UCSD-AML1 (cell line): ENCODE measurements around the gene RELN.
"Not testable (repeated sequence)": the region's sequence is repeated elsewhere in the genome, so short reads cannot be mapped to it uniquely, and the experiment has no call there.

Source experiments
- DNase-seq: peaks from one replicate; lab custom pipeline; 2025; ENCODE audit not compliant: unreplicated experiment; lab: John Stamatoyannopoulos, UW

Gene RELN

DNA sequence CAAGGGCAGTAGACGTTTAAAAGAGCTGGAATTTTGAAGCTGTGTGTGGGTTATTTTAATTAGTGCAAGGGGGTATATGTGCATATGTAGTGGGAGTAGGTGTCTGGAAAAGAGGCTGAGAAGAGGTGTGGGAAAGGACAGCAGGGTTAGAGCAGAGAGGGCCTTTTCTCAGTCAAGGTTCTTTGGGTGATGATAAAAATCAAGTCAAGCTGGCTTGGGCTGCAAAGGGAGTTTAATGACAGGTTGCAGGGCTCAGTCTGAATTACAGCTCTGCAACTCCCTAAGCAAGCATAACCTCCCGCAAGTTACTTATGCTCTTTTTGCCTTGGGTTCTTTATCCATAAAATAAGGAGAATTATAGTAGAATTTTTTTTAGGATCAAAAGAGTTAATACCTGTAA lies 83.5 kb downstream of the RELN start:
- DNase-seq = no peak

DNA sequence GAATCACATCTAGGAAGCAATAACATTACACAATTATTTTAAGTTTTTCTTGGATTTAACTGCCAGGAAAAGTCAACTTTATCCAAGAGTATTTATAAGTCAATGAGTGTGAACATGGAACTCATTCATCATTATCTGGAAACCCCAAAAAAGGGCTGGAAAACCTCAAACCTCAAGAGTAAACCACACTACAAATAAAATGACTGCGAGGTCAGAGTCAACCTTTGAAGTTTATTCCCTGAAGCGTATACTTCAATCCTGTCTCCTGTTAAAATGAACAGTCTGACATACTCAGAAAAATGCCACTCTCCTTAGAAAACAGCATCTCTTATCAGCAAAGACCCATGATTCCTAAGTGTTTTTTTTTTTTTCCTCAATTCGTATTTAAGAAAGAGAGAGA lies 86.5 kb downstream of the RELN start:
- DNase-seq = no peak

GRCh38 chr7:103896826-103897225 lies 92.6 kb downstream of the RELN start:
- DNase-seq = not testable (repeated sequence)

DNA sequence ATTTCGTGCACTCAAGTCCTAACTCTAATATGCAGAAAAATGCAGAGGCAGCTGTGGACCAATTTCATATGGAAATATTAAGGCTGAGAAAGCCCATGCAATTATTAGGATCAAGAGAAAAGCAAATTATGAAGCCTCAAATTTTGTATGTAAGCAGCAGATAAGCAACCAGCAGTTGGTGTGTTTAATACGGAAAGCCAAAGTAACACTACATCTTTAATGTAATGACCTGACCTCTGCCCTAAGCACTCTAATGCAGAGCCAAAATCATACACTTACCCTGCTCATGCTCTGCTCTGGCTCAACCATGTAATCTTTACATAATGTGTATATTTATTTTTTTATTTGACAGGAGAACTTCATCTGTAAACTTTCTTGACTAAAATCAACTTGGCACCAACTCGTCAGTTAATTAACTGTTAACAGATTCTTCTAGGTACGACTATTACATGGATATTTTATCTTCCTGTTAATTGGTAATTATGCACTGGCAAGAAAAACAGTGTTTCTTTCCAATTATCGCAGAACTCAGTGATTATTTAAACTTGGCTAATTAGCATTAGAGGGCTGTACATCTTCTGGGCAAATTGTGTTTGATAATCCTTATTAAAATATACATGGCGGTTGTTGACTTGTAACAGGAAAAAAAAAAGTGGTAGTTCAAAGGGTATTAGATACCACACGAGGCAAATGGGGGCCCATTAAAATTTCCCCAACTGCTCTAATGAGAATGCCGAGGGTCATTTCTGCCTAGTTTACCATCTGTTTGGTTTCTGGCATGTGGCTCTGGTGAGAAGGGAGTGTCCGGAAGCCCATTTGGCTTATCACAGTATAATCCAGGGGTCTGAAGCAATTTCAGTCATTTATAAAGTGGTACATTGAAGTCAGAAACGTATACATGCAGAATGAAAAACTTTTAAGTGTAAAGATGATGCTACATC lies 94.5 kb downstream of the RELN start:
- no peak for DNase-seq

- no peak for DNase-seq
Measured at GRCh38 chr7:103893350-103893749, 96.1 kb downstream of the RELN start.

GRCh38 chr7:103889451-103889850 lies 100.0 kb downstream of the RELN start:
- DNase-seq = no peak

DNA sequence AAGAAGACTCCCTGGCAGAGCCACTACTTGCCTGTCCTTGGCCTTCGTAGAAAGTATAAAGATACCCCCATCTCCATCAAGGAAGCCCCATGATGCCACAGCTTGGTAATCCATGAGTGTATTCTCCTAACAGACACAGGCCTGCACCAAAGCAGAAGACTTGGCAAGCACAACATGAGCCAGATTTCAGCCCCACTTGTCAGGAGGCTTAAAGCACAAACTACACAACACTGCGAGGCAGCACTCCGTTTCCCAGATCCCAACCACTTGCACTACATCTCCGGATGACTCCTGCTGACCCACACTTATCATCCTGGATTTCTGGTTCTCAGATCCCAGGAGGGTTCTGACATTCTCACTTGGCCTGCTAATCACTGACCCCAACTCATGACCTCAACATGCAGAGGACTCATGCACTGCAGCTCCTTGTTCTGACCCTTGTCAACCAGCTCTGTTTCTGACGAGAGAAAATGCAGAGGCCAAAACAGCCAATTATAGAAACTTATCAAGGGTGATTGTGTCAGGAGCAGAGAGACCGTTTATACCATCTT lies 100.8 kb downstream of the RELN start:
- DNase-seq = no peak

DNA sequence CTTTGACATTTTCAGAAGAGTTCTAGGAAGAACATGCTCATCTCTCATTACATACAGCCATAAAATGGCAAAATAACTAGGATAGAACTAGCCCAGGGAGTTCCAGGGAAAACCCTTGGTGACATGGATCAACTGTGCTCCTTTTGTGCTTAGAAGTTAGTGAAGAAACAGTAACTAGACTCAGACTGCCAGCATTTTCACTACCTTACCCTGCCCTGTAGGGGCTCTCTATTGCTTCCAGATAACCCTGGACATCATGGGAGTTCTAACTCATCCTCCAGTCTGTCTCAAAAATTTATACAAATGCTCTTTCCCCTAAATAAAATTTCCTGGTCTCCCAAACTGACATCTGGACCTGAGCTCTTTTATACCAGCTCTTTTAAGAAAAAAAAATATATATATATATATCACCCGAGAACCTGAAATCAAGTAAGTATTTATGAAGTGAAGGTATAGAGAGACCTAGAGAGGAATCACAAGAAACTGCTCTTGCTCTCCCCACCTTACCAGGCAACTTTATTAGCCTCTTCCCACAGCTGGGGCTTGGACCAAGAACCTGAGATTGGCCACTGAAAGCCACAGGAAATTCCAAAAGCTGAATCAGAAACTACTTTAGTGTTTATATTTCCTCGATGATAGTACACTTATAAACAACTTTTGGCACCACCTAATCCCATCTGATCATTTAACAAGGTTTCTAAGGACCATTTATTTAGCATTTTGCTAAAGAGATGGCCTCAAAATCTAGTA lies 101.4 kb downstream of the RELN start:
- DNase-seq = no peak

DNA sequence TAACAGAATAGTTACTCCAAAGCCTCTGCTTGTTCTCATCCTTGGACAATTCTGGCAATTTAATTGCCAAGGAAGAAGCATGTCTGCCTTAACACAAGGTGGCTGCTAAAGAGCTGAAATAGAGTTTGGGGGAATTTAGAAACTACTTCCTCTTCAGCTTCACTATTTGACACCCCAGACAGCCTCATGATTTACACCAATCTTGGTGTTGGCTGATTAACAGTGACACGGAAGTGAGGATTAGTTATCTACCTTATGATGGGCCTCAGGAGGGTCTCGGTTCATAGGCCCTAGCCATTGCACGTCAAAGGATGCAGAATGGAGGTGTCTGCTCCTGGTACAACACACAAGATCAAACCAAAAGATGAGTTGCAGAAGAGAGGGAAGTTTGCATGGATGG lies 102.4 kb downstream of the RELN start:
- no peak for DNase-seq

DNA sequence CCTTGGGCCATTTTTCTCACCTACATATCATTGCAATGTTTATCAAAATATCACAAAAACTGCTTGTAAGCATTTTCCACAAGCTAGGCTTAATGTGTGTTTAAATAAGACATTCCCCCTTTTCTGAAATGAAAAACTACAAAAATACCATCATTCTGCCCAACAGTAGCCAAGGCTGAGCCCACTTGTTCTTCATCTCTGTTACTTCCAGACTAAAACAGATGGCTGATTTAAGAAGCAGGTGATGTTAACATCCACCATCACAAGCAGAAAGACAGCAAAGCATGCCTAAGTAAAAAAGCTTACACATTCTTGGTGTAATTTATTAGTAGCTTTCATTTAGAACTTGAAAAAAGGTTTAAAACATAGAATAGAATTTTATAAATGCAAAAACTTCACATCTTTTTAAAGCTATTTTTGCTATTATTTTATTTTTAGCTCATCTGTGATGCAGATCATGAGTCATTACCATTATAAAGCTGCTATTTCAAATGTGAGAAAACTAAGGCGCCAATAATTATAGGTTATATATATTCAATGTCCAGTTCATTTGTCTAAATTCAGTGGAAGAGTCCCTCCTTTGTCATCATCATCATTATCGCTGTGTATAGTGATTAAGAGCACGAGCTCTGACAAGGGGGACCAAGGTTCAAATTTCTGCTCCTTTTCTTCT lies 109.4 kb downstream of the RELN start:
- DNase-seq = no peak

- DNase-seq = no peak
Measured at GRCh38 chr7:103879411-103879810, 110.0 kb downstream of the RELN start.

- no peak for DNase-seq
Measured at GRCh38 chr7:103877565-103877964, 111.9 kb downstream of the RELN start.

- no peak for DNase-seq
Measured at GRCh38 chr7:103875718-103876117, 113.7 kb downstream of the RELN start.

DNA sequence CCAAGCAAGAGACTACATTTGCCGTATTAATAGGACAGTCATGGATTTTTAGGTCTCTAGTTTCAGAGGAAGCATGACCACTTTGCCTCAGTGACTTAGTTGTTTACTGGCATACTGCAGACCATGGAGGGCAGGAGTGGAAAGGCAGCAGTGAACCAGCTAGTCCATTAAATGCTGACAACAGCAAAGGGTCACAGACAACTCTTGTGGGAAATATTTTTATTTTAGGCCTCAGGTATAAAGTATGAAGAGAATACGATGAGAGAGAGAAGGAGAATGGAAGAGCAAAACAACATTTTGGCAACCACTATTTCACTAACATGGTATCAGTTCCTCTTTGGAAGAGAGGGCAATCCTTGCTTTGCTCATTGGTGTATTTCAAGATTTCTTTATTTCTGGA lies 118.0 kb downstream of the RELN start:
- no peak for DNase-seq

DNA sequence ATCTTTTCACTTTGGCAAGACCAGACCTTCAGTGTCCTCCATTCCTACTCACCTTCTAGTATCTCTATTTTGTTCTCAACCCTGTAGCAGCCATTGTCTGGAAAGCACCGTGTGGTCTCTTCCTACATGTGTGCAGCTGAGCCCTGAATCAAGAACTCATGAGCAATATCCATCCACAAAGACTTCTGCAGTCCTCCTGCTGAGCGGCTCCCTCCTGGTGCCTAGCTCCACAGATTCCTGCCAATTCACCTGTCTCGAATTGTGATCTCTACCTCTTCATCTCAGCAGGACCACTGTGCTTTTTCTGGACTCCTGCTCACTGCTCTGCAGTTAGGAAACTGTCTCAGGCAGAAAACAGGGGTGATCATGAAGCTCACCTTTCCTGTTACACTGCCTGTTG lies 118.8 kb downstream of the RELN start:
- DNase-seq = no peak

DNA sequence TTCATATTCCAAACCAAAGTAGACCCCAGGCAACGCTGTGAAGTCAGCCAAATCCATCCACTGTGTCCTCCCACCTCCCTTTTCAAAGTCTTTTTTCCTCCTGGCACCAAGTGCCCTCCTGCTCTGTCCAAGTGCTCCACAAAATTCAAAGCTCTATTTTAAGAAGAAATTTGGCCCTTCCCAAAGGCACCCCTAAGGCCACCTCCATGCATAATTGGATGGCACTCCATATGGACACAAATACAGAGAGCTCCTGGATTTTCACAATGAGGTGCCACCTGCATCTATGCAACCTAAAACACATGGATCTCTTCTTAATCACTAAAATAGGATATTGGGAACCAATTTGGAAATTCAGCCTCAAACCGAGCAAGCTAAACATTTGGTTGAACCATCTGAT lies 121.6 kb downstream of the RELN start:
- no peak for DNase-seq

DNA sequence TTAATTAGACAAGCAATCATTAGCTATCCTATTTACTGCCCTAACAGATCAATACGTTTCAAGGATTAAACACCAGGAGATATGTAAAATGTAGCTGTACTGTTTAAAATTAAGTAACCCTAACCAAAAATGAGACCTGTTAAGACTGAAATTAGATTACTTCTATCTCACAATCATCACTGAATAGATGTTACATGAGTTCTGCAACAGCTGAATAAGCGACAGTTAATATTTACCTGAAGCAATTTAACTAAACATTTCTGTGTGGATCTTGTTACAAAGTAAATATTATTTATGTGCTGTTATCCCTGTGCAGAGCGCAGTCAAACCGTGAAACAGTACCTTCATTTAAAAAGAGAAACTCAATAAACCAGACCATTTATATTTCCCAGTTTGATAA lies 122.5 kb downstream of the RELN start:
- DNase-seq = no peak

DNA sequence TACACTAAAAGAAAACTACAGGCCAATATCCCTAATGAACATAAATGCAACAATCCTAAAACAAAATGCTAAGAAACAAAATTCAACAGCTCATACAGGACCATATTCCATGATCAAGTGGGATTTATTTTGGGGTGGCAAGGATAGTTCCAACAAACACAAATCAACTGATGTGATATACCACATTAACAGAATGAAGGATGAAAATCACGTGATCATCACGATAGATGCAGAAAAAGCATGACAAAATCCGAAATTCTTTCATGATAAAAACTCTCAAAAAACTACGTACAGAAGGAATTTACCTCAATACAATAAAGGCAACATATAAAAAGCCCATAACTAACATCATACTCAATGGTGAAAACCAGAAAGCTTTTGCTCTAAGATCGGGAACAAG lies 124.0 kb downstream of the RELN start:
- DNase-seq = no peak

GRCh38 chr7:103862302-103863035 lies 127.0 kb downstream of the RELN start:
- DNase-seq = no peak

DNA sequence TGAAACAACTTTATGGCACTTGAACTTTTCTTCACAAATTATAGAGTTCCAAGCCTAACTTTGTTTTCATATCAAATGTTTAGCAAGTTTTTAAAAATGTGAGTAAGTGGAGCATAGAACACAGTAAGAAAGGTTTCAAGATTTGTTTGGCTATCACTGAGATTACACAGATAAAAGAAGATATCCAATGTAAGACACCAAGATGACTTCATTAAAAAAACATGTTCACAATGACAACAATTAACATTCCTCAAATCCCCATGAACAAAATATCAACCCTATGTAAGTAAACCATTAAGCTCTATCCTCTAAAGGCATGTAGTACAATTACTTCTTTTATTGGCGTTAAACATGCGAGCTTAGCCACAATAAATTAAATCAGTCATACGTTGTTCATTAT lies 129.7 kb downstream of the RELN start:
- no peak for DNase-seq

- DNase-seq = no peak
Measured at GRCh38 chr7:103857435-103857834, 132.0 kb downstream of the RELN start.
